ENCODE data around the gene GSN. TPM values are rescaled to one million over a fixed set of nuclear protein-coding genes. Genes with fewer than 3 reads are reported as not detected.

GSN gene
- total RNA-seq, 3 donors from 2014 or later, result 1,290 to 13,922 (median 1,437) TPM

GRCh38 chr9:121323449-121324151 lies 55.6 kb downstream of the GSN start:
- H3K36me3 ChIP-seq, result peaks cover 3% of the 10 kb centered on the region
- H3K27ac ChIP-seq, result peak overlapping the region; percentile 95 to 96
- intact Hi-C loops (cut with DNase I; ENCODE audit: low total_unique reads), result loop anchor here (5.0 kb wide), 1 partner anchor 49 kb away; the partner anchor contains the start of gene STOM
- no peaks in the 10 kb centered on the region for H3K9me3 ChIP-seq
- H3K4me1 ChIP-seq, result peaks cover 14 to 21% of the 10 kb centered on the region in 2 donors
- no peak for DNase-seq (ENCODE audit: low spot score in 2 of 2)
- H3K4me3 ChIP-seq, result no peak overlapping the region
- no peak for TF ChIP-seq CTCF (IDR thresholded peaks at IDR 0.05)
- no peak for TF ChIP-seq POLR2AphosphoS5 (IDR thresholded peaks at IDR 0.05)
- TF ChIP-seq POLR2A (IDR thresholded peaks at IDR 0.05), result no peak
- no peaks in the 10 kb centered on the region for H3K27me3 ChIP-seq

GRCh38 chr9:121324316-121324715 lies 56.4 kb downstream of the GSN start:
- peak overlapping the region; percentile 95 to 96 for H3K27ac ChIP-seq
- TF ChIP-seq POLR2A (IDR thresholded peaks at IDR 0.05) (no peak), CTCF (IDR thresholded peaks at IDR 0.05) (no peak), POLR2AphosphoS5 (IDR thresholded peaks at IDR 0.05) (no peak)
- DNase-seq (ENCODE audit: low spot score in 2 of 2), result no peak
- H3K4me1 ChIP-seq, result peaks cover 14 to 21% of the 10 kb centered on the region in 2 donors
- no peaks in the 10 kb centered on the region for H3K9me3 ChIP-seq
- H3K27me3 ChIP-seq, result no peaks in the 10 kb centered on the region
- H3K4me3 ChIP-seq, result no peak overlapping the region
- intact Hi-C loops (cut with DNase I; ENCODE audit: low total_unique reads), result loop anchor here (5.0 kb wide), 1 partner anchor 48 kb away; the partner anchor contains the start of gene STOM
- H3K36me3 ChIP-seq, result peaks cover 9% of the 10 kb centered on the region

GRCh38 chr9:121324755-121325154 lies 56.8 kb downstream of the GSN start:
- TF ChIP-seq POLR2A (IDR thresholded peaks at IDR 0.05) (no peak), POLR2AphosphoS5 (IDR thresholded peaks at IDR 0.05) (no peak), CTCF (IDR thresholded peaks at IDR 0.05) (no peak)
- H3K36me3 ChIP-seq, result peaks cover 11% of the 10 kb centered on the region
- intact Hi-C loops (cut with DNase I; ENCODE audit: low total_unique reads), result loop anchor here (5.0 kb wide), 1 partner anchor 48 kb away; the partner anchor contains the start of gene STOM
- peaks cover 14 to 21% of the 10 kb centered on the region in 2 donors for H3K4me1 ChIP-seq
- peak overlapping the region; percentile 95 to 96 for H3K27ac ChIP-seq
- H3K27me3 ChIP-seq, result no peaks in the 10 kb centered on the region
- no peak for DNase-seq (ENCODE audit: low spot score in 2 of 2)
- H3K9me3 ChIP-seq, result no peaks in the 10 kb centered on the region
- no peak overlapping the region for H3K4me3 ChIP-seq

GRCh38 chr9:121325387-121325786 lies 57.4 kb downstream of the GSN start:
- no peak for DNase-seq (ENCODE audit: low spot score in 2 of 2)
- H3K36me3 ChIP-seq, result peaks cover 12% of the 10 kb centered on the region
- TF ChIP-seq POLR2AphosphoS5 (IDR thresholded peaks at IDR 0.05), result no peak
- no peak for TF ChIP-seq CTCF (IDR thresholded peaks at IDR 0.05)
- no peak for TF ChIP-seq POLR2A (IDR thresholded peaks at IDR 0.05)
- peaks cover 14 to 21% of the 10 kb centered on the region in 2 donors for H3K4me1 ChIP-seq
- peak overlapping the region; percentile 95 to 96 for H3K27ac ChIP-seq
- no peaks in the 10 kb centered on the region for H3K9me3 ChIP-seq
- intact Hi-C loops (cut with DNase I; ENCODE audit: low total_unique reads), result no loop called here
- no peaks in the 10 kb centered on the region for H3K27me3 ChIP-seq
- H3K4me3 ChIP-seq, result no peak overlapping the region

GRCh38 chr9:121326130-121326838 lies 58.3 kb downstream of the GSN start:
- peak overlapping the region; percentile 95 to 96 for H3K27ac ChIP-seq
- intact Hi-C loops (cut with DNase I; ENCODE audit: low total_unique reads), result no loop called here

More at GRCh38 chr9:121326130-121326838, 58.3 kb downstream of the GSN start:
- Histone ChIP-seq H3K4me3 (peak overlapping the region in 1 of 3 donors; percentile 41), H3K27me3 (no peaks in the 10 kb centered on the region), H3K9me3 (no peaks in the 10 kb centered on the region), H3K36me3 (peaks cover 18% of the 10 kb centered on the region), H3K4me1 (peaks cover 14 to 21% of the 10 kb centered on the region in 2 donors)
- TF ChIP-seq POLR2AphosphoS5 (IDR thresholded peaks at IDR 0.05) (peak; percentile 94 to 97 (median 94)), CTCF (IDR thresholded peaks at IDR 0.05) (no peak), POLR2A (IDR thresholded peaks at IDR 0.05) (peak; percentile 22)
- peak; percentile 88 to 99 for DNase-seq (ENCODE audit: low spot score in 2 of 2)

All from breast epithelium (tissue), 4 donors.